Suprapubic skin (tissue), 4 donors: ENCODE results near the gene TMC2. TPM values are rescaled to one million over a fixed set of nuclear protein-coding genes. Genes with fewer than 3 reads are reported as not detected.

ENCODE experiments used
- DNase-seq, 2 donors: peaks; one replicate each; pipeline ENCODE4 v3.0.0-alpha.2; 2019; ENCODE audit warnings: low spot score in 2 of 2
- H3K27ac ChIP-seq: fragments of 200-600 bp; sonication (generic); one replicate; pipeline ENCODE4 v1.5.1; 2019
- H3K27me3 ChIP-seq: fragments of 200-600 bp; sonication (generic); one replicate; pipeline ENCODE4 v1.5.1; 2019
- H3K36me3 ChIP-seq: fragments of 200-600 bp; sonication (generic); one replicate; pipeline ENCODE4 v1.5.1; 2019
- H3K4me1 ChIP-seq: fragments of 200-600 bp; sonication (generic); one replicate; pipeline ENCODE4 v1.5.1; 2019
- H3K4me3 ChIP-seq: fragments of 200-600 bp; sonication (generic); one replicate; pipeline ENCODE4 v1.5.1; 2019; ENCODE audit warnings: mild to moderate bottlenecking
- H3K9me3 ChIP-seq: fragments of 200-600 bp; sonication (generic); one replicate; pipeline ENCODE4 v1.5.1; 2019
- CTCF ChIP-seq, 2 donors: fragments of 200-600 bp in 1 of 2; fragments of 450-650 bp in 1 of 2; sonication (generic) in 1 of 2; IDR thresholded peaks; one replicate each; pipeline ENCODE4 v1.5.1; 2016 to 2019; ENCODE audit warnings: antibody characterized with exemption in 2 of 2, mild to moderate bottlenecking in 1 of 2, moderate library complexity in 1 of 2
- EP300 ChIP-seq: sonication (generic); formaldehyde crosslinking; IDR thresholded peaks from one replicate; pipeline ENCODE4 v1.6.1; 2017; ENCODE audit warnings: antibody characterized with exemption
- POLR2A ChIP-seq, 2 donors: fragments of 450-650 bp; IDR thresholded peaks; one replicate each; pipeline ENCODE4 v1.6.1; 2017; ENCODE audit warnings: antibody characterized with exemption in 2 of 2, mild to moderate bottlenecking in 2 of 2, moderate library complexity in 2 of 2
- POLR2AphosphoS5 ChIP-seq, 3 donors: sonication (generic); formaldehyde crosslinking; IDR thresholded peaks; one replicate each; pipeline ENCODE4 v1.6.1; 2017; ENCODE audit warnings: antibody characterized with exemption in 3 of 3
- WGBS: methylation state at CpG from one replicate; pipeline ENCODE4 v1.1.5; 2018; 5-methylcytosine and 5-hydroxymethylcytosine counted together
- total RNA-seq, 4 donors: library from RNA; depleted of rRNA; stranded (reverse); fragments of >200 nt; gene quantifications; one replicate each; pipeline ENCODE4 v1.1.0, GENCODE V29; 2016

Gene TMC2
- total RNA-seq, 4 donors from 2014 or later = not detected

GRCh38 chr20:2658414-2659354, 122.3 kb downstream of the TMC2 start:
- Histone ChIP-seq H3K4me1 (peaks cover 20% of the 10 kb centered on the region), H3K4me3 (no peak overlapping the region), H3K27me3 (no peaks in the 10 kb centered on the region), H3K27ac (no peak overlapping the region), H3K36me3 (peaks cover 88% of the 10 kb centered on the region), H3K9me3 (no peaks in the 10 kb centered on the region)
- DNase-seq = no peak
- TF ChIP-seq POLR2A (IDR thresholded peaks at IDR 0.05) (no peak), EP300 (no peak), CTCF (IDR thresholded peaks at IDR 0.05) (no peak), POLR2AphosphoS5 (IDR thresholded peaks at IDR 0.05) (no peak)
- 83% methylated on average over 12 of the region's 13 CpGs for WGBS

- no peak for TF ChIP-seq CTCF (IDR thresholded peaks at IDR 0.05)
- no peak for TF ChIP-seq EP300
- no peak for TF ChIP-seq POLR2A (IDR thresholded peaks at IDR 0.05)
- TF ChIP-seq POLR2AphosphoS5 (IDR thresholded peaks at IDR 0.05) = no peak
- WGBS = 89% methylated on average over 10 of the region's 10 CpGs
- H3K9me3 ChIP-seq = no peaks in the 10 kb centered on the region
- H3K4me1 ChIP-seq = peaks cover 15% of the 10 kb centered on the region
- DNase-seq = no peak
- H3K4me3 ChIP-seq = no peak overlapping the region
- no peaks in the 10 kb centered on the region for H3K27me3 ChIP-seq
- H3K36me3 ChIP-seq = peaks cover 84% of the 10 kb centered on the region
- no peak overlapping the region for H3K27ac ChIP-seq
Observed at GRCh38 chr20:2659547-2659946, 123.2 kb downstream of the TMC2 start.

- no peak for TF ChIP-seq POLR2A (IDR thresholded peaks at IDR 0.05)
- no peak for TF ChIP-seq EP300
- no peak for TF ChIP-seq CTCF (IDR thresholded peaks at IDR 0.05)
- TF ChIP-seq POLR2AphosphoS5 (IDR thresholded peaks at IDR 0.05) = no peak
- Histone ChIP-seq H3K27me3 (no peaks in the 10 kb centered on the region), H3K4me1 (peaks cover 17% of the 10 kb centered on the region), H3K4me3 (peak overlapping the region; percentile 71), H3K27ac (peak overlapping the region; percentile 83), H3K36me3 (peaks cover 45% of the 10 kb centered on the region), H3K9me3 (no peaks in the 10 kb centered on the region)
- 7% methylated on average over 13 of the region's 13 CpGs for WGBS
- DNase-seq = no peak
Observed at GRCh38 chr20:2663364-2663886, 127.1 kb downstream of the TMC2 start.

DNA sequence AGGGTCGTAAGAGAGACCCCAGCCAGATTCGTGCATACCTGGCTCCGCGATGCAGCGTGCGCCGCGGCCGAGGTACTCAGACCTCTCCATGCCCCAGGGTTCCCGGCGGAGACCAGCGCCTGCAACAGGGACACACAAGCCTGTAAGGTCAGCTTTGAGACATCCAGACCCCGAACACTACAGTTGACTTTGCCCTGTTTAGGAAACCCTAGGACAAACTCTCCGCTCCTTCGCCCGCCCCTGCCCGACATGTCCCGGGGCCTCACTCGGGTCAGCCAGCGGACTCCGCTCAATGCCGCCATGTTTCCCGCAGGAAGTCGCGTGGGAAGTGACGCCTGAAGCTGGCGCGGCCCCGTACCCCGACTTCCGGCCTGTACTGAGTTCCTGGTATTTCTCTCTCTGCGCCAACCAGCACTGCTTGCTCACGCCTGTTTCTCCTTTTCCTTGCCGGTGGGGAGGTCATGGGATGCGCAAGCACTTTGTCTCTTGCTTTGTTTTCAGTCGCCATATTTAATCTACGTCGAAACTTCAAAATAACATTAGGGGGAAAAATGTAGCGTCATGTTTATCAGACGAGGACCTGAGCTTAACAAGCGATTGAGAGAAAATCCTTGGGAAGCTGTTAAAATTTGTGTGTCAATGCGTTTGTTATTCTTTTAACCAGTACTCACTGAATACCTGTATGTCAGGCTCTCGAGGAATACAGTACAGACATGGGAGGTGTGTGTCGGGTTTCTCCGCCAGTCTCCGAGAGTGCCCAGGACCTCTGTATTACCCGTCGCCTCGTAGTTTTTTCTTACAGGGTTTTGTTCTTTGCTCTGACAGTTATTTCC, 127.7 kb downstream of the TMC2 start, which contains the start of gene IDH3B:
TSS of gene IDH3B (minus strand) at position 330 of the 833 bp plus-strand sequence. CDS start at position 302, 28 bp downstream.
- H3K36me3 ChIP-seq = peaks cover 38% of the 10 kb centered on the region
- 14% methylated on average over 39 of the region's 49 CpGs for WGBS
- peaks cover 17% of the 10 kb centered on the region for H3K4me1 ChIP-seq
- no peaks in the 10 kb centered on the region for H3K27me3 ChIP-seq
- DNase-seq = peak; percentile 97
- H3K9me3 ChIP-seq = no peaks in the 10 kb centered on the region
- H3K27ac ChIP-seq = peak within 1 kb of the TSS; percentile 83
- peak within 1 kb of the TSS; percentile 71 for H3K4me3 ChIP-seq
- no peak for TF ChIP-seq EP300
- TF ChIP-seq POLR2AphosphoS5 (IDR thresholded peaks at IDR 0.05) = peak; percentile 79 to 98 (median 87)
- TF ChIP-seq POLR2A (IDR thresholded peaks at IDR 0.05) = peak in 1 of 2 donors; percentile 77
- no peak for TF ChIP-seq CTCF (IDR thresholded peaks at IDR 0.05)
